CD14-positive monocyte (primary cell): ENCODE measurements around the gene GPR183. TPM values are rescaled to one million over a fixed set of nuclear protein-coding genes. Genes with fewer than 3 reads are reported as not detected.
A peak's percentile ranks its signal among the peaks of the same experiment; 100 is the strongest.

Source experiments
- DNase-seq, 3 donors: peaks; one replicate each; pipeline ENCODE4 v3.0.0-alpha.2; 2011 to 2022
- H2AFZ ChIP-seq: 2 replicates; pipeline ENCODE4 v1.6.0; 2012; ENCODE audit warnings: mild to moderate bottlenecking, low read depth, low read length, inconsistent platforms; ENCODE audit not compliant: insufficient read depth, poor library complexity, severe bottlenecking
- H3K27ac ChIP-seq, 2 donors: 1 replicate in 1 of 2; 2 replicates in 1 of 2; pipeline ENCODE4 v1.5.1; 2012 to 2013; ENCODE audit warnings: low read length in 2 of 2, control low read depth in 1 of 2, inconsistent platforms in 1 of 2, low read depth in 1 of 2, mild to moderate bottlenecking in 1 of 2
- H3K27me3 ChIP-seq, 2 donors: one replicate each; pipeline versions ENCODE4 v1.6.0 to v1.6.1; 2011 to 2013; ENCODE audit warnings: low read length in 2 of 2; ENCODE audit not compliant: control insufficient read depth in 2 of 2, insufficient read depth in 2 of 2
- H3K36me3 ChIP-seq, 2 donors: replicated peaks in 1 of 2; 1 replicate in 1 of 2; 2 replicates in 1 of 2; pipeline versions ENCODE4 v1.5.1 to v1.6.1; 2012 to 2013; ENCODE audit warnings: low read length in 2 of 2, control low read depth in 1 of 2, inconsistent platforms in 1 of 2, mild to moderate bottlenecking in 1 of 2; ENCODE audit not compliant: insufficient read depth in 2 of 2, control insufficient read depth in 1 of 2
- H3K4me1 ChIP-seq, 2 donors: 1 replicate in 1 of 2; 2 replicates in 1 of 2; pipeline versions ENCODE4 v1.5.1 to v1.6.1; 2012 to 2013; ENCODE audit warnings: low read length in 2 of 2, control low read depth in 1 of 2, inconsistent platforms in 1 of 2, mild to moderate bottlenecking in 1 of 2, moderate library complexity in 1 of 2; ENCODE audit not compliant: insufficient read depth in 2 of 2, control insufficient read depth in 1 of 2
- H3K4me2 ChIP-seq: replicated peaks from 2 replicates; pipeline ENCODE3; 2012; ENCODE audit warnings: low read length, moderate library complexity, mild to moderate bottlenecking; ENCODE audit not compliant: poor library complexity, severe bottlenecking; ENCODE audit errors: extremely low read depth
- H3K4me3 ChIP-seq, 3 experiments: fragments of 200-600 bp in 1 of 3; sonication (generic) in 1 of 3; replicated peaks in 1 of 3; 1 replicate in 2 of 3; 2 replicates in 1 of 3; pipeline ENCODE4 v1.5.1; 2011 to 2013; ENCODE audit warnings: low read length in 3 of 3, mild to moderate bottlenecking in 3 of 3, control low read depth in 2 of 3, low read depth in 2 of 3, inconsistent platforms in 1 of 3, moderate library complexity in 1 of 3
- H3K79me2 ChIP-seq: 2 replicates; pipeline ENCODE4 v1.6.0; 2012; ENCODE audit warnings: mild to moderate bottlenecking, control low read depth, inconsistent platforms, low read length, moderate library complexity; ENCODE audit not compliant: insufficient read depth
- H3K9ac ChIP-seq: 2 replicates; pipeline ENCODE4 v1.6.0; 2017; ENCODE audit warnings: low read length, mild to moderate bottlenecking; ENCODE audit not compliant: insufficient read depth, poor library complexity, severe bottlenecking
- H3K9me3 ChIP-seq, 2 donors: replicated peaks in 1 of 2; 1 replicate in 1 of 2; 2 replicates in 1 of 2; pipeline versions ENCODE4 v1.5.1 to v1.6.1; 2012 to 2013; ENCODE audit warnings: low read length in 2 of 2, control low read depth in 1 of 2; ENCODE audit not compliant: control insufficient read depth in 1 of 2, insufficient read depth in 1 of 2
- H4K20me1 ChIP-seq: 2 replicates; pipeline ENCODE4 v1.6.0; 2012; ENCODE audit warnings: mild to moderate bottlenecking, low read length, control low read depth, moderate library complexity; ENCODE audit not compliant: insufficient read depth
- H3K27ac Mint-ChIP-seq, 7 donors: one replicate each; pipeline ENCODE4 v1.8.0; 2020; ENCODE audit warnings: mild to moderate bottlenecking in 7 of 7, mixed read lengths in 7 of 7, moderate library complexity in 6 of 7, inconsistent platforms in 2 of 7
- H3K27me3 Mint-ChIP-seq, 3 donors: one replicate each; pipeline ENCODE4 v1.8.0; 2021 to 2022; ENCODE audit warnings: low read depth in 3 of 3, mild to moderate bottlenecking in 3 of 3, mixed read lengths in 3 of 3, moderate library complexity in 3 of 3, inconsistent platforms in 1 of 3
- H3K36me3 Mint-ChIP-seq, 2 donors: one replicate each; pipeline ENCODE4 v1.8.0; 2020; ENCODE audit warnings: mixed read lengths in 2 of 2, inconsistent platforms in 1 of 2, mild to moderate bottlenecking in 1 of 2
- H3K4me1 Mint-ChIP-seq: one replicate; pipeline ENCODE4 v1.8.0; 2020; ENCODE audit warnings: mild to moderate bottlenecking, mixed read lengths
- H3K4me3 Mint-ChIP-seq, 2 donors: one replicate each; pipeline ENCODE4 v1.8.0; 2020; ENCODE audit warnings: mild to moderate bottlenecking in 2 of 2, mixed read lengths in 2 of 2, moderate library complexity in 1 of 2
- H3K9me3 Mint-ChIP-seq, 7 donors: one replicate each; pipeline ENCODE4 v1.8.0; 2020 to 2022; ENCODE audit warnings: mixed read lengths in 7 of 7, mild to moderate bottlenecking in 6 of 7, moderate library complexity in 6 of 7, inconsistent platforms in 2 of 7
- WGBS: methylation state at CpG from one replicate; pipeline ENCODE4 v1.1.5; 2013; ENCODE audit warnings: missing lambda C conversion rate; ENCODE audit not compliant: insufficient coverage; 5-methylcytosine and 5-hydroxymethylcytosine counted together
- intact Hi-C, 2 donors: fragments of 100-400 bp; cut with micrococcal nuclease; formaldehyde crosslinking; loops; one replicate each; pipeline versions ENCODE4 v1.15.0 to v1.15.1; 2023
- polyA plus RNA-seq, 3 donors: library from polyadenylated mRNA; depleted of rRNA in 1 of 3; unstranded in 2 of 3; stranded (reverse) in 1 of 3; fragments of 300-500 nt in 2 of 3; fragments of >200 nt in 1 of 3; fragmentation: Illumina TruSeq in 2 of 3; gene quantifications; 1 replicate in 2 of 3; 2 replicates in 1 of 3; pipeline ENCODE4 v1.2.3, GENCODE V29; 2012 to 2021
- TF ChIP-seq, protein P1 (sequence below): fragments of 200-600 bp; IDR thresholded peaks from one replicate; pipeline ENCODE4 v1.8.0; 2022; ENCODE audit warnings: antibody characterized with exemption, mild to moderate bottlenecking

The GPR183 gene
- polyA plus RNA-seq, 3 donors: 190 to 459 (median 288) TPM

DNA sequence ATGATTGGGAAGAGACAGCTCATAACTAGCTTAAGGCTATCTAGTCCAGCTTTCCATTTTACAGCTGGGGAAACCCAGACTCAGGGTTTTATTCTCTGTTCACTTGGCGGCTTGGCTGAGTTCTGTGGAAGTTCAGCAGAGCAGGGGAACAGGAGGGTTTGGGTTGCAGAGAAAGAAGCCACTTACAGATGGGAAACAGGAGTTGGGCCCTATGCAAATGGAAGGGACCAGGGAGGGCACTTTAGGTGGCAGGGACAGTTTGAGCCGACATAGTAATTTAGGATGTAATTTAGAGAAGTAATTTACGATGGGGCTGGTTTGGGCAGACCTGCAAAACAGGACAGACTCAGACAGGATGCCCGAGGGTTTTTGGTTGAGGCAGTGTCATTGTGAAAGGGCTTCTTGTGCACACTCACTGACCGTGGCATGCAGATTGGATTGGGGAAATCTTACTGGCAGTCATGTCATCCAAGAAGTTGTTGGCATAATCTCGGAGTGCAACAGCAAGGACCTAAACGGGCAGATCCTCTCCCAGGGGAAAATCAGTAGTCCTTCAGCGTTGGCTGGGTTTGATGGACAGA is 47.3 kb upstream of the GPR183 start:
- H3K27me3 Mint-ChIP-seq: no peaks in the 10 kb centered on the region
- H3K9me3 ChIP-seq: no peaks in the 10 kb centered on the region
- TF ChIP-seq, protein P1, sequence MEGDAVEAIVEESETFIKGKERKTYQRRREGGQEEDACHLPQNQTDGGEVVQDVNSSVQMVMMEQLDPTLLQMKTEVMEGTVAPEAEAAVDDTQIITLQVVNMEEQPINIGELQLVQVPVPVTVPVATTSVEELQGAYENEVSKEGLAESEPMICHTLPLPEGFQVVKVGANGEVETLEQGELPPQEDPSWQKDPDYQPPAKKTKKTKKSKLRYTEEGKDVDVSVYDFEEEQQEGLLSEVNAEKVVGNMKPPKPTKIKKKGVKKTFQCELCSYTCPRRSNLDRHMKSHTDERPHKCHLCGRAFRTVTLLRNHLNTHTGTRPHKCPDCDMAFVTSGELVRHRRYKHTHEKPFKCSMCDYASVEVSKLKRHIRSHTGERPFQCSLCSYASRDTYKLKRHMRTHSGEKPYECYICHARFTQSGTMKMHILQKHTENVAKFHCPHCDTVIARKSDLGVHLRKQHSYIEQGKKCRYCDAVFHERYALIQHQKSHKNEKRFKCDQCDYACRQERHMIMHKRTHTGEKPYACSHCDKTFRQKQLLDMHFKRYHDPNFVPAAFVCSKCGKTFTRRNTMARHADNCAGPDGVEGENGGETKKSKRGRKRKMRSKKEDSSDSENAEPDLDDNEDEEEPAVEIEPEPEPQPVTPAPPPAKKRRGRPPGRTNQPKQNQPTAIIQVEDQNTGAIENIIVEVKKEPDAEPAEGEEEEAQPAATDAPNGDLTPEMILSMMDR: no peak
- peaks cover 44% of the 10 kb centered on the region for H3K4me1 Mint-ChIP-seq
- no peak overlapping the region for H3K4me3 ChIP-seq
- peak; percentile 56 to 69 (median 69) for DNase-seq
- no peaks in the 10 kb centered on the region for H3K27me3 ChIP-seq
- H3K4me2 ChIP-seq: no peak overlapping the region
- whole genome bisulfite sequencing: 46% methylated on average over 8 of the region's 8 CpGs
- H3K9me3 Mint-ChIP-seq: no peaks in the 10 kb centered on the region
- H2AFZ ChIP-seq: no peak overlapping the region
- H3K36me3 Mint-ChIP-seq: peaks cover 85 to 86% of the 10 kb centered on the region in 2 donors
- H3K79me2 ChIP-seq: peaks cover 11% of the 10 kb centered on the region
- H3K4me1 ChIP-seq: peaks cover 30 to 36% of the 10 kb centered on the region in 2 donors
- peaks cover 33 to 71% of the 10 kb centered on the region in 2 donors for H3K36me3 ChIP-seq
- intact Hi-C loops: no loop called here
- peak overlapping the region; percentile 14 to 97 for H3K27ac ChIP-seq
- peak overlapping the region; percentile 72 to 98 (median 95) for H3K27ac Mint-ChIP-seq
- no peak overlapping the region for H3K9ac ChIP-seq
- H4K20me1 ChIP-seq: no peaks in the 10 kb centered on the region
- H3K4me3 Mint-ChIP-seq: peak overlapping the region in 1 of 2 donors; percentile 6

DNA sequence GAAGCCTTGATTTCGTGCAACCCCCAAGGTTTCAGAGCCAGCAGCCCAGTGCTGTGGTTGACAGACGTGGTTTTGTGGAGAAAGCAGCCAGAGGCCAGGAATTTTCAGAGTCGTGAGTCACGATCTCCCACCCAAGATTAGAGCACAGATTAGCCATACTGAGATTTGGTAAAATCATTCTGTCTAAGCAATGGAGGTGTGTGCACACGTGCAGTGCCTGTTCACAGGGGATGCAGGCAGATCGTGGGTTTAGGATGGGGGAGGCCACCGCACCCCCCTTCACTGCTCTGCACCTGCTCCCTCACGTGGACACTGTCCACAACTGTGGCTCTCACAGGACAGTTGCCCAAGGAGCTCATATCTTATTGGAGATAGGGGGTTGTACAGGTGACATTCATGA is 46.6 kb upstream of the GPR183 start:
- H3K27ac ChIP-seq: peak overlapping the region in 1 of 2 donors; percentile 97
- no peak for DNase-seq
- H3K27ac Mint-ChIP-seq: peak overlapping the region in 5 of 7 donors; percentile 72 to 96 (median 95)
- TF ChIP-seq, protein P1: no peak
- peaks cover 11% of the 10 kb centered on the region for H3K79me2 ChIP-seq
- no peak overlapping the region for H3K4me2 ChIP-seq
- no peak overlapping the region for H3K4me3 ChIP-seq
- no peak overlapping the region for H2AFZ ChIP-seq
- no peak overlapping the region for H3K4me3 Mint-ChIP-seq
- H3K4me1 Mint-ChIP-seq: peaks cover 44% of the 10 kb centered on the region
- WGBS: 49% methylated on average over 4 of the region's 8 CpGs
- H3K36me3 Mint-ChIP-seq: peaks cover 85 to 86% of the 10 kb centered on the region in 2 donors
- H3K27me3 ChIP-seq: no peaks in the 10 kb centered on the region
- no peak overlapping the region for H3K9ac ChIP-seq
- no peaks in the 10 kb centered on the region for H3K9me3 ChIP-seq
- H3K4me1 ChIP-seq: peaks cover 30 to 36% of the 10 kb centered on the region in 2 donors
- intact Hi-C loops: no loop called here
- H3K27me3 Mint-ChIP-seq: no peaks in the 10 kb centered on the region
- peaks cover 32 to 70% of the 10 kb centered on the region in 2 donors for H3K36me3 ChIP-seq
- no peaks in the 10 kb centered on the region for H3K9me3 Mint-ChIP-seq
- H4K20me1 ChIP-seq: no peaks in the 10 kb centered on the region
